HCT116 (cell line): Measurements from ENCODE around the gene ZNF148. TPM values are rescaled to one million over a fixed set of nuclear protein-coding genes. Genes with fewer than 3 reads are reported as not detected.

Source experiments
- ATAC-seq: fragments of 200-7000 bp; cut with Tn5 transposase; 2 replicates; pipeline ENCODE4 v1.9.1; 2020; ENCODE audit warnings: mild to moderate bottlenecking, moderate library complexity
- BruUV-seq: library from RNA; stranded (reverse); fragments of 400-500 nt; replicated peaks from 2 replicates; lab custom pipeline; 2021; lab: Mats Ljungman, UMichigan
- CTCF ChIA-PET: fragments of 300-600 bp; sonication (Branson Sonifier 250); formaldehyde crosslinking; loops from one replicate; lab custom pipeline; 2021; ENCODE audit warnings: antibody characterized with exemption; lab: Charles Lee
- POLR2A ChIA-PET: fragments of 300-600, 350-600 bp; sonication (Branson Sonifier 250); formaldehyde crosslinking; loops from one replicate; lab custom pipeline; 2021; ENCODE audit warnings: antibody characterized with exemption; lab: Charles Lee
- RAD21 ChIA-PET, 2 experiments: fragments of 300-600 bp; sonication (Branson Sonifier 250); formaldehyde crosslinking; loops; one replicate each; lab custom pipeline; 2023; ENCODE audit warnings: low total read pairs in 2 of 2; ENCODE audit not compliant: uncharacterized antibody in 2 of 2, unreplicated experiment in 2 of 2, low non-redundant PET in 1 of 2; lab: Charles Lee
- DNase-seq: peaks from one replicate; pipeline ENCODE4 v3.0.0-alpha.2; 2010; ENCODE audit warnings: low read depth, low spot score
- H2AFZ ChIP-seq: fragments of 200-600 bp; shearing (Covaris generic), sonication (generic); 2 replicates; pipeline ENCODE4 v1.6.1; 2017; ENCODE audit warnings: low read depth, mixed run types, mixed read lengths, antibody characterized with exemption, low read length; ENCODE audit not compliant: poor library complexity, severe bottlenecking
- H3K27ac ChIP-seq: 2 replicates; pipeline ENCODE4 v1.5.1; 2012; ENCODE audit warnings: low read depth, low read length
- H3K27me3 ChIP-seq: fragments of 200-600 bp; sonication (generic); 2 replicates; pipeline ENCODE4 v1.6.1; 2016; ENCODE audit warnings: mixed run types, low read length, mixed read lengths; ENCODE audit not compliant: insufficient read depth
- H3K36me3 ChIP-seq, 2 experiments: fragments of 200-500 bp in 1 of 2; fragments of 200-600 bp in 1 of 2; sonication (Bioruptor generic) in 1 of 2; sonication (generic) in 1 of 2; 2 replicates each; pipeline versions ENCODE4 v1.5.1 to v1.6.1; 2014 to 2016; ENCODE audit warnings: low read length in 2 of 2, inconsistent platforms in 1 of 2, mixed read lengths in 1 of 2, mixed run types in 1 of 2; ENCODE audit not compliant: insufficient read depth in 2 of 2, control insufficient read depth in 1 of 2
- H3K4me1 ChIP-seq, 2 experiments: fragments of 200-600 bp in 1 of 2; sonication (generic) in 1 of 2; 2 replicates each; pipeline versions ENCODE4 v1.5.1 to v1.6.1; 2012 to 2017; ENCODE audit warnings: low read length in 2 of 2, inconsistent platforms in 1 of 2, mild to moderate bottlenecking in 1 of 2, mixed read lengths in 1 of 2, mixed run types in 1 of 2, moderate library complexity in 1 of 2; ENCODE audit not compliant: insufficient read depth in 2 of 2, control insufficient read depth in 1 of 2
- H3K4me2 ChIP-seq: fragments of 200-600 bp; sonication (generic); 2 replicates; pipeline ENCODE4 v1.6.1; 2017; ENCODE audit warnings: mixed run types, low read length, mixed read lengths
- H3K4me3 ChIP-seq, 2 experiments: fragments of 200-600 bp in 1 of 2; sonication (generic) in 1 of 2; replicated peaks in 1 of 2; 2 replicates each; pipeline ENCODE4 v1.5.1; 2011 to 2016; ENCODE audit warnings: low read length in 2 of 2, control low read depth in 1 of 2, low read depth in 1 of 2, mild to moderate bottlenecking in 1 of 2, mixed read lengths in 1 of 2, mixed run types in 1 of 2
- H3K79me2 ChIP-seq: fragments of 200-600 bp; sonication (generic); 2 replicates; pipeline ENCODE4 v1.6.1; 2017; ENCODE audit warnings: mild to moderate bottlenecking, mixed run types, low read length, moderate library complexity, mixed read lengths; ENCODE audit not compliant: insufficient read depth
- H3K9ac ChIP-seq: fragments of 200-600 bp; sonication (generic); 2 replicates; pipeline ENCODE4 v1.6.1; 2016; ENCODE audit warnings: low read length, mixed read lengths
- H3K9me2 ChIP-seq: fragments of 200-600 bp; sonication (generic), shearing (Covaris generic); 2 replicates; pipeline ENCODE4 v1.6.1; 2017; ENCODE audit warnings: mixed run types, mild to moderate bottlenecking, moderate library complexity; ENCODE audit not compliant: insufficient read depth
- H3K9me3 ChIP-seq, 2 experiments: fragments of 200-500 bp in 1 of 2; fragments of 200-600 bp in 1 of 2; sonication (Bioruptor generic) in 1 of 2; sonication (generic) in 1 of 2; 2 replicates each; pipeline ENCODE4 v1.6.1; 2014 to 2017; ENCODE audit warnings: low read length in 2 of 2, mixed read lengths in 2 of 2, inconsistent platforms in 1 of 2, low read depth in 1 of 2, mild to moderate bottlenecking in 1 of 2, mixed run types in 1 of 2, moderate library complexity in 1 of 2; ENCODE audit not compliant: control insufficient read depth in 1 of 2, insufficient read depth in 1 of 2
- H4K20me1 ChIP-seq: fragments of 200-600 bp; sonication (generic), shearing (Covaris generic); 2 replicates; pipeline ENCODE4 v1.6.1; 2017; ENCODE audit warnings: mixed run types, mild to moderate bottlenecking, moderate library complexity; ENCODE audit not compliant: insufficient read depth
- ELF1 ChIP-seq: IDR thresholded peaks from 2 replicates; pipeline ENCODE4 v1.6.1; 2012; ENCODE audit warnings: low read depth, borderline replicate concordance
- EZH2 ChIP-seq: fragments of 200-600 bp; sonication (generic); IDR thresholded peaks from 2 replicates; pipeline ENCODE4 v1.6.1; 2017; ENCODE audit warnings: antibody characterized with exemption, mixed run types
- EZH2phosphoT487 ChIP-seq: fragments of 200-600 bp; IDR thresholded peaks from 2 replicates; pipeline ENCODE4 v1.6.1; 2018; ENCODE audit warnings: antibody characterized with exemption, borderline replicate concordance
- POLR2A ChIP-seq: IDR thresholded peaks from 2 replicates; pipeline ENCODE4 v1.7.0; 2011; ENCODE audit warnings: borderline replicate concordance; ENCODE audit not compliant: insufficient read depth, insufficient read length; ENCODE audit errors: extremely low read depth
- POLR2AphosphoS5 ChIP-seq: IDR thresholded peaks from 2 replicates; pipeline ENCODE4 v1.6.1; 2011; ENCODE audit warnings: mild to moderate bottlenecking, low read depth, low read length, moderate library complexity
- SIN3A ChIP-seq: IDR thresholded peaks from 2 replicates; pipeline ENCODE4 v1.6.1; 2012; ENCODE audit warnings: low read depth
- SP1 ChIP-seq: IDR thresholded peaks from 2 replicates; pipeline ENCODE4 v1.6.1; 2012; ENCODE audit warnings: low read depth
- ZBTB33 ChIP-seq: IDR thresholded peaks from 2 replicates; pipeline ENCODE4 v1.6.1; 2011; ENCODE audit warnings: mild to moderate bottlenecking, low read length, moderate library complexity; ENCODE audit not compliant: insufficient replicate concordance; ENCODE audit errors: extremely low read depth
- intact Hi-C: fragments of 100-400 bp; cut with micrococcal nuclease; formaldehyde crosslinking; loops from 2 replicates; pipeline ENCODE4 v1.10.0; 2022
- total RNA-seq: library from RNA; stranded (reverse); gene quantifications from one replicate; pipeline ENCODE4 v1.2.1, GENCODE V29; 2021; ENCODE audit not compliant: unreplicated experiment
- TF ChIP-seq, protein P1 (sequence below), 3 experiments: fragments of 200-600 bp in 1 of 3; sonication (generic) in 1 of 3; IDR thresholded peaks in 2 of 3; conservative IDR thresholded peaks in 1 of 3; 2 replicates each; pipeline ENCODE4 v1.5.1; 2012 to 2017; ENCODE audit warnings: low read depth in 2 of 3, low read length in 2 of 3, antibody characterized with exemption in 1 of 3, borderline replicate concordance in 1 of 3, control low read depth in 1 of 3, mild to moderate bottlenecking in 1 of 3, mixed read lengths in 1 of 3, mixed run types in 1 of 3, moderate library complexity in 1 of 3; ENCODE audit not compliant: insufficient read depth in 1 of 3

ZNF148 gene
- total RNA-seq, 1 experiment from 2014 or later = 35.0 TPM

DNA sequence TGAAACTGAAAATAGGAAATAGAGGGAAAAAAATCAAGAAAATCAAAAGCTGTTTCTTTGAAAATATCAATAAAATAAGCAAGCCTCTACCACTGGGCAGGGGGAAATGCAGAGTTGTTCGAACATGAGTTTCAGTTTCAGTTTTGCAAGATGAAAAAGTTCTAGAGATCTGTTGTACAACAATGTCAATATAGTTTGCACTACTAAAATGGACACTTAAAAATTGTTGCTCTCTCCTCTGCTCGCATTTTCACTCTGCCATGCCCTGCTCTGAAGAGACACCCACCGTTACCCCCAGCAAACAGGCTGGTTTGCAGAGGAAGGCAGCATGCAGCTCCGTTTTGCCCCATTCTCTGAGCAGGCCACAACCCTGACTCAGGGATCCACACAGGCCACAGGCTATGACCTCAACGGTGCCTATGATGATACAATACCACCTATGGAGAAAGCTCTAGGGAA lies 64.5 kb downstream of the ZNF148 start:
- Histone ChIP-seq H4K20me1 (peaks cover 3% of the 10 kb centered on the region; the same call in 1 of the 2 replicates), H3K9me3 (no peaks in the 10 kb centered on the region), H3K4me1 (no peaks in the 10 kb centered on the region), H3K9ac (no peak overlapping the region), H3K27ac (no peak overlapping the region), H3K4me2 (no peak overlapping the region), H3K36me3 (peaks cover 0 to 7% of the 10 kb centered on the region in 2 experiments; a peak in 2 of 4 replicates), H3K27me3 (no peaks in the 10 kb centered on the region), H3K79me2 (peaks cover 60% of the 10 kb centered on the region), H3K4me3 (no peak overlapping the region), H3K9me2 (no peaks in the 10 kb centered on the region), H2AFZ (no peak overlapping the region)
- ATAC-seq = no peak
- CTCF ChIA-PET = no interaction called here
- no peak for DNase-seq
- TF ChIP-seq ZBTB33 (no peak), EZH2phosphoT487 (no peak), POLR2A (no peak), SP1 (no peak), EZH2 (no peak), ELF1 (no peak), SIN3A (no peak), POLR2AphosphoS5 (no peak)
- TF ChIP-seq, protein P1, sequence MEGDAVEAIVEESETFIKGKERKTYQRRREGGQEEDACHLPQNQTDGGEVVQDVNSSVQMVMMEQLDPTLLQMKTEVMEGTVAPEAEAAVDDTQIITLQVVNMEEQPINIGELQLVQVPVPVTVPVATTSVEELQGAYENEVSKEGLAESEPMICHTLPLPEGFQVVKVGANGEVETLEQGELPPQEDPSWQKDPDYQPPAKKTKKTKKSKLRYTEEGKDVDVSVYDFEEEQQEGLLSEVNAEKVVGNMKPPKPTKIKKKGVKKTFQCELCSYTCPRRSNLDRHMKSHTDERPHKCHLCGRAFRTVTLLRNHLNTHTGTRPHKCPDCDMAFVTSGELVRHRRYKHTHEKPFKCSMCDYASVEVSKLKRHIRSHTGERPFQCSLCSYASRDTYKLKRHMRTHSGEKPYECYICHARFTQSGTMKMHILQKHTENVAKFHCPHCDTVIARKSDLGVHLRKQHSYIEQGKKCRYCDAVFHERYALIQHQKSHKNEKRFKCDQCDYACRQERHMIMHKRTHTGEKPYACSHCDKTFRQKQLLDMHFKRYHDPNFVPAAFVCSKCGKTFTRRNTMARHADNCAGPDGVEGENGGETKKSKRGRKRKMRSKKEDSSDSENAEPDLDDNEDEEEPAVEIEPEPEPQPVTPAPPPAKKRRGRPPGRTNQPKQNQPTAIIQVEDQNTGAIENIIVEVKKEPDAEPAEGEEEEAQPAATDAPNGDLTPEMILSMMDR (IDR thresholded peaks at IDR 0.05 in 2 of 3, conservative IDR thresholded peaks at IDR 0.05 in 1 of 3; ENCODE audit: borderline replicate concordance in 1 of 3, insufficient read depth in 1 of 3, low read depth in 2 of 3, low read length in 2 of 3) = no peak
- no TSS peak for BruUV-seq
- RAD21 ChIA-PET = no interaction called here
- intact Hi-C loops = no loop called here
- POLR2A ChIA-PET = no interaction called here
